K562 (cell line): ENCODE data around the gene CYSRT1. TPM values are rescaled to one million over a fixed set of nuclear protein-coding genes. Genes with fewer than 3 reads are reported as not detected.

ENCODE experiments used
- ADNP ChIP-seq: fragments of 200-800 bp; sonication (Bioruptor generic); IDR thresholded peaks from 2 replicates; pipeline ENCODE4 v1.6.1; 2016; ENCODE audit warnings: missing genetic modification characterization, missing compliant biosample characterization
- ELF4 ChIP-seq: fragments of 450-650 bp; formaldehyde crosslinking; IDR thresholded peaks from 2 replicates; pipeline ENCODE4 v1.4.0; 2022; ENCODE audit warnings: missing genetic modification characterization
- HMGN3 ChIP-seq: IDR thresholded peaks from 2 replicates; pipeline ENCODE4 v1.6.1; 2011; ENCODE audit warnings: borderline replicate concordance, low read depth, mild to moderate bottlenecking, mixed read lengths, low read length; ENCODE audit not compliant: insufficient read length; ENCODE audit errors: extremely low read depth
- HNRNPUL1 ChIP-seq: fragments of 200-400 bp; formaldehyde crosslinking; IDR thresholded peaks from 2 replicates; pipeline ENCODE4 v1.6.1; 2017; ENCODE audit warnings: low read length
- JUND ChIP-seq, 2 experiments: IDR thresholded peaks; 2 replicates in 1 of 2; 3 replicates in 1 of 2; pipeline ENCODE4 v1.6.1; 2011; ENCODE audit warnings: borderline replicate concordance in 2 of 2, low read depth in 2 of 2, low read length in 2 of 2, improper control_type of control experiment in 1 of 2, missing biosample characterization in 1 of 2, missing genetic modification characterization in 1 of 2, missing genetic modification reagents in 1 of 2
- MTA2 ChIP-seq: fragments of 450-650 bp; IDR thresholded peaks from 2 replicates; pipeline ENCODE4 v1.6.1; 2016; ENCODE audit warnings: low read depth
- NR3C1 ChIP-seq: sonication (generic); formaldehyde crosslinking; IDR thresholded peaks from 2 replicates; pipeline ENCODE4 v1.8.1; 2022; ENCODE audit warnings: missing genetic modification reagents
- PHF20 ChIP-seq: fragments of 450-650 bp; IDR thresholded peaks from 2 replicates; pipeline ENCODE4 v1.6.1; 2018; ENCODE audit not compliant: partially characterized antibody
- SAP30 ChIP-seq: fragments of 200-600 bp; sonication (generic); IDR thresholded peaks from 2 replicates; pipeline ENCODE4 v1.6.1; 2012; ENCODE audit warnings: borderline replicate concordance, low read depth, mild to moderate bottlenecking, moderate library complexity, low read length, control low read depth, inconsistent platforms; ENCODE audit not compliant: insufficient read depth, poor library complexity, severe bottlenecking
- TGIF2 ChIP-seq: sonication (generic); formaldehyde crosslinking; IDR thresholded peaks from 2 replicates; pipeline ENCODE4 v1.8.1; 2022; ENCODE audit warnings: mild to moderate bottlenecking, missing genetic modification reagents, moderate library complexity
- U2AF1 ChIP-seq: fragments of 200-400 bp; formaldehyde crosslinking; optimal IDR thresholded peaks from 2 replicates; pipeline ENCODE3; 2017; ENCODE audit warnings: mild to moderate bottlenecking, low read depth, low read length, moderate library complexity
- ZNF12 ChIP-seq: sonication (generic); formaldehyde crosslinking; IDR thresholded peaks from 2 replicates; pipeline ENCODE4 v1.4.0; 2020; ENCODE audit warnings: mild to moderate bottlenecking, missing genetic modification reagents
- ZNF76 ChIP-seq: fragments of 250-450 bp; sonication (Bioruptor Pico); IDR thresholded peaks from 2 replicates; pipeline ENCODE4 v1.4.0; 2020; ENCODE audit warnings: mild to moderate bottlenecking, moderate library complexity, borderline replicate concordance
- polyA plus RNA-seq, 8 experiments: library from polyadenylated mRNA; depleted of rRNA in 4 of 8; stranded (reverse) in 5 of 8; unstranded in 3 of 8; fragments of >200 nt; fragmentation: Nextera tagmentation in 2 of 8; fragmentation: Illumina TruSeq in 1 of 8; extraction: Ambion mirVana in 2 of 8; extraction: Trizol in 1 of 8; gene quantifications; 2 replicates each; pipeline versions ENCODE4 v1.2.1 to v1.2.3, GENCODE V29; 2011 to 2014; ENCODE audit warnings: inconsistent platforms in 1 of 8, missing spikeins in 1 of 8
- total RNA-seq, 7 experiments: library from RNA; depleted of rRNA in 6 of 7; stranded (reverse); fragments of >200 nt in 6 of 7; fragmentation: Illumina TruSeq in 2 of 7; extraction: Trizol in 2 of 7; gene quantifications; 2 replicates each; pipeline versions ENCODE4 v1.2.1 to v1.2.3, GENCODE V29; 2011 to 2021; ENCODE audit warnings: low replicate concordance in 1 of 7
- TF ChIP-seq, protein P1 (sequence below), 2 experiments: fragments of 450-650 bp; IDR thresholded peaks; 2 replicates each; pipeline ENCODE4 v1.6.1; 2016
- TF ChIP-seq, protein P2 (sequence below): fragments of 250-450 bp; sonication (Bioruptor Pico); IDR thresholded peaks from 2 replicates; pipeline ENCODE4 v1.9.0; 2021; ENCODE audit warnings: mild to moderate bottlenecking, inconsistent platforms
- TF ChIP-seq, protein P3 (sequence below): sonication (generic); formaldehyde crosslinking; IDR thresholded peaks from 2 replicates; pipeline ENCODE4 v1.8.0; 2022; ENCODE audit warnings: mild to moderate bottlenecking, missing genetic modification reagents, borderline replicate concordance

Gene CYSRT1
- total and polyA plus RNA-seq, 9 of the 15 experiments (the other 6 are each of a cell fraction or from before 2014, with no cell fraction given): 0.04 to 1.4 (median 0.42) TPM; not detected in 3

DNA sequence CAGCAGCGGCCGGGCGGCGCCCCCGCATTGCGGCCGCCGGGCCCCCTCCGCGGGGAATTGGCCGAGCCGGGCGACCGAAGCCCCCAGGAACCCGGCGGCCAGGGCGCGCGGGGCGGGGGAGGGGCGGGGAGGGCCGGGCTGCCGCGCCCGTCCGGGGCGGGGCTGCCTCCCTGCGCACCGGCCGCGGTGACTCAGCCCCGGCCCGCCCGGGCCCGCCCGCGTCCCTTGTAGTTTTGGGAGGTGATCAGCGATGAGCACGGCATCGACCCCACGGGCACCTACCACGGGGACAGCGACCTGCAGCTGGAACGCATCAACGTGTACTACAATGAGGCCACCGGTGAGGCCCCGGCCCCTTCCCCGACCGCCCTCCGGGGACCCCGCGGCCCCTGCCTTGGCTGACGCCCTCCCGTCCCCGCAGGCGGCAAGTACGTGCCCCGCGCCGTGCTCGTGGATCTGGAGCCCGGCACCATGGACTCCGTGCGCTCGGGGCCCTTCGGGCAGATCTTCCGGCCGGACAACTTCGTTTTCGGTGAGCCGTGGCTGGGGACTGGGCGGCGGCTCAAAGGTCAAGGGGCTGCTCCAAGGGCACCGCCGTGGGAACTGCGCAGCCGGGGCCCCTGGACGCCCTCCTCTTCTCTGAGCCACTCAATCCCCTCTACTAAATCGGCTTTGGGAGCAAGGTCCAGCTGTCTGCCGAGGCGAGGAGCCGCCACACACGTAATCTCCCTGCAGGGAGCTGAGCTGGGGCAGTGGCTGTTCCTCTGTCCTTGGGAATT, 16.7 kb downstream of the CYSRT1 start (continued):
- TF ChIP-seq SAP30 (peak; percentile 21), ADNP (no peak), HMGN3 (peak; percentile 85), U2AF1 (peak; percentile 71), NR3C1 (CRISPR knock-in tag) (0 out of 2 replicates have a peak, but pooled peaks have one; percentile 61), PHF20 (peak; percentile 25), ZNF76 (CRISPR knock-in tag) (no peak), JUND (IDR thresholded peaks at IDR 0.05; ENCODE audit: borderline replicate concordance, low read depth, low read length) (peak; percentile 76), JUND (tag; IDR thresholded peaks at IDR 0.05; ENCODE audit: borderline replicate concordance, low read depth, low read length) (peak; percentile 30; the same call in 1 of the 3 replicates), MTA2 (no peak), ELF4 (0 out of 2 replicates have a peak, but pooled peaks have one; percentile 35), HNRNPUL1 (no peak), TGIF2 (0 out of 2 replicates have a peak, but pooled peaks have one; percentile 79), ZNF12 (CRISPR knock-in tag) (peak; percentile 54; the same call in 1 of the 2 replicates)
- TF ChIP-seq, protein P1, sequence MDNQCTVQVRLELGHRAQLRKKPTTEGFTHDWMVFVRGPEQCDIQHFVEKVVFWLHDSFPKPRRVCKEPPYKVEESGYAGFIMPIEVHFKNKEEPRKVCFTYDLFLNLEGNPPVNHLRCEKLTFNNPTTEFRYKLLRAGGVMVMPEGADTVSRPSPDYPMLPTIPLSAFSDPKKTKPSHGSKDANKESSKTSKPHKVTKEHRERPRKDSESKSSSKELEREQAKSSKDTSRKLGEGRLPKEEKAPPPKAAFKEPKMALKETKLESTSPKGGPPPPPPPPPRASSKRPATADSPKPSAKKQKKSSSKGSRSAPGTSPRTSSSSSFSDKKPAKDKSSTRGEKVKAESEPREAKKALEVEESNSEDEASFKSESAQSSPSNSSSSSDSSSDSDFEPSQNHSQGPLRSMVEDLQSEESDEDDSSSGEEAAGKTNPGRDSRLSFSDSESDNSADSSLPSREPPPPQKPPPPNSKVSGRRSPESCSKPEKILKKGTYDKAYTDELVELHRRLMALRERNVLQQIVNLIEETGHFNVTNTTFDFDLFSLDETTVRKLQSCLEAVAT (IDR thresholded peaks at IDR 0.05): 0 out of 4 replicates have a peak, but pooled peaks of 1 of the 2 experiments have one; percentile 33
- TF ChIP-seq, protein P2, sequence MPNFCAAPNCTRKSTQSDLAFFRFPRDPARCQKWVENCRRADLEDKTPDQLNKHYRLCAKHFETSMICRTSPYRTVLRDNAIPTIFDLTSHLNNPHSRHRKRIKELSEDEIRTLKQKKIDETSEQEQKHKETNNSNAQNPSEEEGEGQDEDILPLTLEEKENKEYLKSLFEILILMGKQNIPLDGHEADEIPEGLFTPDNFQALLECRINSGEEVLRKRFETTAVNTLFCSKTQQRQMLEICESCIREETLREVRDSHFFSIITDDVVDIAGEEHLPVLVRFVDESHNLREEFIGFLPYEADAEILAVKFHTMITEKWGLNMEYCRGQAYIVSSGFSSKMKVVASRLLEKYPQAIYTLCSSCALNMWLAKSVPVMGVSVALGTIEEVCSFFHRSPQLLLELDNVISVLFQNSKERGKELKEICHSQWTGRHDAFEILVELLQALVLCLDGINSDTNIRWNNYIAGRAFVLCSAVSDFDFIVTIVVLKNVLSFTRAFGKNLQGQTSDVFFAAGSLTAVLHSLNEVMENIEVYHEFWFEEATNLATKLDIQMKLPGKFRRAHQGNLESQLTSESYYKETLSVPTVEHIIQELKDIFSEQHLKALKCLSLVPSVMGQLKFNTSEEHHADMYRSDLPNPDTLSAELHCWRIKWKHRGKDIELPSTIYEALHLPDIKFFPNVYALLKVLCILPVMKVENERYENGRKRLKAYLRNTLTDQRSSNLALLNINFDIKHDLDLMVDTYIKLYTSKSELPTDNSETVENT (CRISPR knock-in tag): 0 out of 2 replicates have a peak, but pooled peaks have one; percentile 63
- TF ChIP-seq, protein P3, sequence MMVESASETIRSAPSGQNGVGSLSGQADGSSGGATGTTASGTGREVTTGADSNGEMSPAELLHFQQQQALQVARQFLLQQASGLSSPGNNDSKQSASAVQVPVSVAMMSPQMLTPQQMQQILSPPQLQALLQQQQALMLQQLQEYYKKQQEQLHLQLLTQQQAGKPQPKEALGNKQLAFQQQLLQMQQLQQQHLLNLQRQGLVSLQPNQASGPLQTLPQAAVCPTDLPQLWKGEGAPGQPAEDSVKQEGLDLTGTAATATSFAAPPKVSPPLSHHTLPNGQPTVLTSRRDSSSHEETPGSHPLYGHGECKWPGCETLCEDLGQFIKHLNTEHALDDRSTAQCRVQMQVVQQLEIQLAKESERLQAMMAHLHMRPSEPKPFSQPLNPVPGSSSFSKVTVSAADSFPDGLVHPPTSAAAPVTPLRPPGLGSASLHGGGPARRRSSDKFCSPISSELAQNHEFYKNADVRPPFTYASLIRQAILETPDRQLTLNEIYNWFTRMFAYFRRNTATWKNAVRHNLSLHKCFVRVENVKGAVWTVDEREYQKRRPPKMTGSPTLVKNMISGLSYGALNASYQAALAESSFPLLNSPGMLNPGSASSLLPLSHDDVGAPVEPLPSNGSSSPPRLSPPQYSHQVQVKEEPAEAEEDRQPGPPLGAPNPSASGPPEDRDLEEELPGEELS (CRISPR knock-in tag): 0 out of 2 replicates have a peak, but pooled peaks have one; percentile 27
